SU-DHL-6 (cell line): ENCODE data around the gene LCAT.

Source experiments
- H2AFZ ChIP-seq: fragments of 200-600 bp; sonication (generic); 2 replicates; pipeline ENCODE4 v1.6.1; 2014; ENCODE audit warnings: low read depth, mild to moderate bottlenecking, moderate library complexity, mixed read lengths, antibody characterized with exemption, low read length; ENCODE audit not compliant: severe bottlenecking
- H3F3A ChIP-seq: fragments of 200-600 bp; shearing (Covaris generic); 2 replicates; pipeline ENCODE4 v1.6.0; 2016; ENCODE audit warnings: antibody characterized with exemption, mild to moderate bottlenecking; ENCODE audit not compliant: insufficient read depth
- H3K27ac ChIP-seq: fragments of 200-600 bp; sonication (generic); 2 replicates; pipeline ENCODE4 v1.5.1; 2016; ENCODE audit warnings: low read depth, mild to moderate bottlenecking, low read length, moderate library complexity, mixed read lengths
- H3K27me3 ChIP-seq: fragments of 200-600 bp; sonication (generic), shearing (Covaris generic); 2 replicates; pipeline ENCODE4 v1.6.0; 2014; ENCODE audit warnings: mild to moderate bottlenecking, low read length
- H3K36me3 ChIP-seq: fragments of 200-600 bp; sonication (generic); 2 replicates; pipeline ENCODE4 v1.6.1; 2014; ENCODE audit warnings: mild to moderate bottlenecking, low read length, mixed read lengths
- H3K4me2 ChIP-seq: fragments of 300-600, 200-600 bp; shearing (Covaris generic), sonication (generic); 2 replicates; pipeline ENCODE4 v1.6.0; 2014; ENCODE audit warnings: low read length, low read depth, mild to moderate bottlenecking; ENCODE audit not compliant: poor library complexity, severe bottlenecking
- H3K4me3 ChIP-seq: fragments of 200-600 bp; sonication (generic); 2 replicates; pipeline ENCODE4 v1.5.1; 2014; ENCODE audit warnings: antibody characterized with exemption, low read length, mild to moderate bottlenecking, mixed read lengths; ENCODE audit not compliant: insufficient read depth, poor library complexity, severe bottlenecking
- H3K79me2 ChIP-seq: fragments of 200-600 bp; sonication (generic); 2 replicates; pipeline ENCODE4 v1.6.1; 2014; ENCODE audit warnings: mild to moderate bottlenecking, low read length, moderate library complexity; ENCODE audit not compliant: insufficient read depth
- H3K9ac ChIP-seq: fragments of 200-600 bp; sonication (generic); 2 replicates; pipeline ENCODE4 v1.7.0; 2014; ENCODE audit warnings: mild to moderate bottlenecking, low read length
- H3K9me2 ChIP-seq: fragments of 200-600 bp; sonication (generic); replicated peaks from 2 replicates; pipeline ENCODE4 v1.6.1; 2014; ENCODE audit warnings: low read length; ENCODE audit not compliant: insufficient read depth
- H3K9me3 ChIP-seq: fragments of 200-600 bp; sonication (generic); 2 replicates; pipeline ENCODE4 v1.6.1; 2014; ENCODE audit warnings: low read length, mixed read lengths; ENCODE audit not compliant: insufficient read depth
- H4K20me1 ChIP-seq: fragments of 200-600 bp; sonication (generic); 2 replicates; pipeline ENCODE4 v1.6.1; 2014; ENCODE audit warnings: low read depth, mild to moderate bottlenecking, antibody characterized with exemption, low read length, moderate library complexity, mixed read lengths
- EZH2phosphoT487 ChIP-seq: fragments of 200-600 bp; sonication (generic), shearing (Covaris generic); conservative IDR thresholded peaks from 2 replicates; pipeline ENCODE4 v1.6.1; 2018; ENCODE audit warnings: mild to moderate bottlenecking, antibody characterized with exemption, low read length, moderate library complexity, mixed read lengths
- TF ChIP-seq, protein P1 (sequence below): fragments of 200-600 bp; sonication (generic); IDR thresholded peaks from one replicate; pipeline ENCODE4 v1.5.1; 2017; ENCODE audit warnings: antibody characterized with exemption, mild to moderate bottlenecking, low read length, moderate library complexity; ENCODE audit not compliant: insufficient read depth, poor library complexity, severe bottlenecking

Gene LCAT

DNA sequence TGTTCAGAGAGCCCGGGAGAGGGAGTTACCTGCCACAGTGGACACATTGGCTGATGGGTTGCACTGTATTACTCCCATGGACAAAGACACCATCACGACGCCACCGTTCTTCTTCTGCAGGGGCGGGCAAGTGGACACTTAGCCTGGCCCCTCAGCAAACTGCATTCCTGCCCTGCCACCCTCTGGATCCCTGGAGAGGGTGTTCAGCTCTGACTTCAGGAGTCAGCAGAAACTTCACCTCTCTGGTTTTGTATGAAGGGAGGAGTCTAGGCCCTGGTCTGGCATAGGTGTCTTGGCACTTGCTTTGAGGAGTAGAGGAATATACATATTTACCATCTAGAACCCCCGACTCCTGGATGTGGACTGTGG is 46.1 kb upstream of the LCAT start:
- Histone ChIP-seq H3K9me2 (no peaks in the 10 kb centered on the region), H4K20me1 (no peaks in the 10 kb centered on the region), H3K9ac (no peak overlapping the region), H3K79me2 (no peaks in the 10 kb centered on the region), H3K36me3 (no peaks in the 10 kb centered on the region), H3K27ac (no peak overlapping the region), H2AFZ (no peak overlapping the region), H3K9me3 (no peaks in the 10 kb centered on the region), H3K4me2 (no peak overlapping the region), H3F3A (no peaks in the 10 kb centered on the region), H3K4me3 (no peak overlapping the region), H3K27me3 (no peaks in the 10 kb centered on the region)
- TF ChIP-seq, protein P1, sequence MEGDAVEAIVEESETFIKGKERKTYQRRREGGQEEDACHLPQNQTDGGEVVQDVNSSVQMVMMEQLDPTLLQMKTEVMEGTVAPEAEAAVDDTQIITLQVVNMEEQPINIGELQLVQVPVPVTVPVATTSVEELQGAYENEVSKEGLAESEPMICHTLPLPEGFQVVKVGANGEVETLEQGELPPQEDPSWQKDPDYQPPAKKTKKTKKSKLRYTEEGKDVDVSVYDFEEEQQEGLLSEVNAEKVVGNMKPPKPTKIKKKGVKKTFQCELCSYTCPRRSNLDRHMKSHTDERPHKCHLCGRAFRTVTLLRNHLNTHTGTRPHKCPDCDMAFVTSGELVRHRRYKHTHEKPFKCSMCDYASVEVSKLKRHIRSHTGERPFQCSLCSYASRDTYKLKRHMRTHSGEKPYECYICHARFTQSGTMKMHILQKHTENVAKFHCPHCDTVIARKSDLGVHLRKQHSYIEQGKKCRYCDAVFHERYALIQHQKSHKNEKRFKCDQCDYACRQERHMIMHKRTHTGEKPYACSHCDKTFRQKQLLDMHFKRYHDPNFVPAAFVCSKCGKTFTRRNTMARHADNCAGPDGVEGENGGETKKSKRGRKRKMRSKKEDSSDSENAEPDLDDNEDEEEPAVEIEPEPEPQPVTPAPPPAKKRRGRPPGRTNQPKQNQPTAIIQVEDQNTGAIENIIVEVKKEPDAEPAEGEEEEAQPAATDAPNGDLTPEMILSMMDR = no peak
- no peak for TF ChIP-seq EZH2phosphoT487

- no peak overlapping the region for H2AFZ ChIP-seq
- no peak overlapping the region for H3K9ac ChIP-seq
- H3F3A ChIP-seq = no peaks in the 10 kb centered on the region
- no peak overlapping the region for H3K4me3 ChIP-seq
- no peak overlapping the region for H3K4me2 ChIP-seq
- no peak overlapping the region for H3K27ac ChIP-seq
- no peaks in the 10 kb centered on the region for H3K36me3 ChIP-seq
- H3K27me3 ChIP-seq = no peaks in the 10 kb centered on the region
- TF ChIP-seq EZH2phosphoT487 = no peak
- TF ChIP-seq, protein P1 = no peak
- H3K9me2 ChIP-seq = no peaks in the 10 kb centered on the region
- no peaks in the 10 kb centered on the region for H3K79me2 ChIP-seq
- H4K20me1 ChIP-seq = no peaks in the 10 kb centered on the region
- H3K9me3 ChIP-seq = no peaks in the 10 kb centered on the region
Measured at GRCh38 chr16:67989322-67990017, 45.5 kb upstream of the LCAT start.

GRCh38 chr16:67988675-67989074 is 44.8 kb upstream of the LCAT start:
- Histone ChIP-seq H3K27me3 (no peaks in the 10 kb centered on the region), H3K9me3 (no peaks in the 10 kb centered on the region), H3K9me2 (no peaks in the 10 kb centered on the region), H3K36me3 (no peaks in the 10 kb centered on the region), H3K4me3 (no peak overlapping the region), H3K9ac (no peak overlapping the region), H3K79me2 (no peaks in the 10 kb centered on the region), H3K4me2 (no peak overlapping the region), H3K27ac (no peak overlapping the region), H3F3A (no peaks in the 10 kb centered on the region), H2AFZ (no peak overlapping the region), H4K20me1 (no peaks in the 10 kb centered on the region)
- no peak for TF ChIP-seq EZH2phosphoT487
- TF ChIP-seq, protein P1 = no peak
